Measurements from ENCODE around the gene GBGT1.
A peak's percentile ranks its signal among the peaks of the same experiment; 100 is the strongest.

GBGT1 gene

GRCh38 chr9:133124907-133125275 lies 38.8 kb downstream of the GBGT1 start:
- no peak for DNase-seq

DNA sequence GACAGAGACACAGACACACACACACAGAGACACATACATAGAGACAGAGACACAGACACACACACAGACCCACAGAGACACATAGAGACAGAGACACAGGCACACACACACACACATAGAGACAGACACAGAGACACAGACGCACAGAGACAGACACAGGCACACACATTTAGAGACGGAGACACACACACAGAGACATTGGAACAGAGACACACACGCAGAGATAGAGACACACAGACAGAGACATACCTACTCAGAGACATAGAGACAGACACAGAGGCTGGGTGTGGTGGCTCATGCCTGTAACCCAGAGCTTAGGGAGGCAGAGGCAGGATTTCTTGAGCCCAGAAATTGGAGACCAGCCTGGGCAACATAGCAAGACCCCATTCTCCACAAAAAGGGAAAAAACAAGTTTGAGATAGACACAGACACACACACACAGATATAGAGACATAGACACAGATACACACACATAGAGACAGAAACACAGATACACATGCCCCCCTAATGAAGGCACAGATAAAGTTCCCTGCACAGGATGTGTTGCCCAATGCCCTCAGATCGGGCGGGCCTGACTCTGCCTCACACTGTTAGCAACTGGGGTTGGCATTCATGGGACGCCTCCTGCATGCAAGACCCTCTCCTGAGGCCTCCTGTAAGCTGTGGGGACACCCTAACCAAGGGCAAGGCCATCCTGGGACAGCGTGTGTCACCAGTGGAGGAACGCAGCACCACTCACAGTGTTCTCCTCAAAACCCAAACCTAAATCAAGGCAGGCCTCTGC lies 39.4 kb downstream of the GBGT1 start:
- DNase-seq = no peak

DNA sequence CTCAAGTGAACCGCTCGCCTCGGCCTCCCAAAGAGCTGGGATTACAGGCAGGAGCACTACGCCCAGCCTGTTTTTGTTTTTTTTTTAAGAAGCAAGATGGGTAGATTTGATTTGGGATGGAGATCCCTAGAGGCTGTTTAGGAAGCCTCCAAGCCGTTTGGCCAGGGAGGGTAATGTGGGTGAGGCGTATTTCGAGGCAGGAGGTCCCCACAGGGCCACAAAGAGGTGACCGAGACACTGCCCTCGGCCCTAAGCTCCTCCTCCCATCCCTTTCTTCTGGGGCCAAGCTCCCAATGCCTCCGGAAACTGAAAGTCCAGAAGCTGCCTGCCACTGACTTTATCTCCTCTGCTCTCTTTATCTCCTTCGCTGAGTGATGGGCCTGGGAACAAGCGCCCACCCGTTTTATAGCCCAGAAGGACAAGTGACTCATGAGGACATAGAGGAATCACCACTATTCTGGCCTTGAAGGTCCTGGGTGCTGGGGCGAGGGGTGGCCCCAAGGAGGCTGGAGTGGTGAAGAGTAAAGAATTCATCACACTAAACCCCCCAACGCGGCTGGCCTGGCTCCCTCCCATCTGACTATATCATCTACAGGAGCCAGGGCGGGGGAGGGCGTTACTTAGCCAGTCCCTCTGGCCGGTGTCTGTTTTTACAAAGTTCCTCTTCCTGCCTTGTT lies 40.6 kb downstream of the GBGT1 start:
- DNase-seq = no peak

GRCh38 chr9:133122605-133122934 lies 41.1 kb downstream of the GBGT1 start:
- no peak for DNase-seq

GRCh38 chr9:133121915-133122550 lies 41.7 kb downstream of the GBGT1 start:
- DNase-seq = no peak

GRCh38 chr9:133121198-133121914 lies 42.4 kb downstream of the GBGT1 start, which contains the start of gene RALGDS:
Gene RALGDS, minus strand, starts transcription at chr9:133121240. Its CDS starts 86 bp downstream, at chr9:133121154.
- peak; percentile 78 for DNase-seq

DNA sequence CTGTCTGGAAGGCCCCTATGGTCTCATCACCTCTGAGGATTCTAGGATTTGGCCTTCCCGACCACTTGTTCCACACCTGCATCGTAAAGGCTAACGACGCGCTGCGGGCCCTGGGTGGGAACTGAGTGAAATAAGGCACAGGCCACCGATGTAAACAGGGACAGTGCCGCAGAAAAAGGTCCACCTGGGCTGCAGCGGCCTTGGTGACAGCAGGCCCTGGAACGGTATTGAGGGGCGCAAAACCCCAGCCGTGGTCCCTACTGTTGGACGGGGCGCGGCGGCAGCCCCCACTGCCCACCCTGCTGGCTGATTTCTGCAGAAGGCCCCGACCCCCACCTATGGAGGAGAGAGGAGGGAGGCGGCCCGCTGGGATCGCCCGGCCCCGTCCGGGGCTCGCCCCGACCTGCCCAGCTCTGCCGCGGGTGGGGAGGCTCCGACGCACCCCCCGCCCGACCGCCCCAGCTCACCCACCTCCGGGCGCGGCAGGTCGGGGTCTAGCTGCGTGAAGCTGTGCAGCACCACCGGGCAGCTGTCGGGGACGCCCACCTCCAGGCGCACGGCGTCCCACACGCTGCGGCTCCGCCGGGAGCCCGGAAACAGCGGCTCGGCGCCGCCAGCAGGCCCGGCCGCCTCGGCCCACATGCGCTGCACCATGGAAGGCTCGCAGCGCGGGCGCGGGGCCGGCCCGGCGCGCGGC lies 43.1 kb downstream of the GBGT1 start:
- no peak for DNase-seq

GRCh38 chr9:133119846-133120500 lies 43.7 kb downstream of the GBGT1 start:
- DNase-seq = no peak

- DNase-seq = no peak
Observed at GRCh38 chr9:133119103-133119845, 44.4 kb downstream of the GBGT1 start.

- DNase-seq = no peak
Observed at GRCh38 chr9:133118568-133118967, 45.1 kb downstream of the GBGT1 start.

GRCh38 chr9:133118179-133118520 lies 45.6 kb downstream of the GBGT1 start:
- no peak for DNase-seq

DNA sequence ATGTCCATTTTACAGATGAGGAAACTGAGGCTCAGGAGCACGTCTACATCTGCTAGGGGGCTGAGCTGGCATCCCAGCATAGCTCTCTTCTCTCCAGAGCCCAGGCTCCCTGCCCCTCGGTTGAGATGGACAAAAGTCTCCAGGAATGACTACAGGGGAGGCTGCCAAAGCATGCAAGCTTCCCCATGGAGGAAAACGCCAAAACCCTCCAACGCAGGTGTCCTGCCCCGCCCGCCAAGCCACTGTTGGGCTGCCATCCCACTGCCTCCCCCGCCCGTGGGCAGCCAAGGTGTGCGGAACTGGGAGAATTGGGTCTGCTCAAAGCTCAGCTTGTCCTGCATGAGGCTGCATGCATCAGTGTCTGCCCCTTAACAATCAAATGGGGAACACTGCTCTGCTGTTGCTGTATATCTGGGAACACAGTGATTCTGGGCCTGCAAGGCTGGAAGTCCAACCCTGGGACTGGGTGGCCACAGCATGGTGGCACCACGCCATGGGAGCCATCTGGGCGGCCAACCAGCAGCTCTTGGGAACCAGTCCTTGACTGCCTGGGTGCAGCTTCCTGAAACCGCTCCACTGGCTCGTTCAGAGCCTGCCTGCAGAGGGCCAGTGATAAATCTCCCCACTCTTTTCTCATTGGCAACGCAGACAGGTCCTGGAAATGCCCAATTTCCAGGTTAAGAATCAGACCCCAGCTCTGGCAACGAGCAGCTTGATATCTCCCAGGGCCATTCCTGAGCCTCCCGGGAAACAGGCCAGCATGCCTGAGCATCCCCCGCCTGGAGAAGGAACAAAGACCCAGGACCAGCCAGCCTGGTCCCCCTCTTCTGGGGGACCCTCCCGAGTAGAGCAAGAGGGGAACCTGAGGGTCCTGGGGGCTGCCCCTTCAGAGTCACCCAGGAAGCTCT lies 46.2 kb downstream of the GBGT1 start:
- DNase-seq = no peak

DNA sequence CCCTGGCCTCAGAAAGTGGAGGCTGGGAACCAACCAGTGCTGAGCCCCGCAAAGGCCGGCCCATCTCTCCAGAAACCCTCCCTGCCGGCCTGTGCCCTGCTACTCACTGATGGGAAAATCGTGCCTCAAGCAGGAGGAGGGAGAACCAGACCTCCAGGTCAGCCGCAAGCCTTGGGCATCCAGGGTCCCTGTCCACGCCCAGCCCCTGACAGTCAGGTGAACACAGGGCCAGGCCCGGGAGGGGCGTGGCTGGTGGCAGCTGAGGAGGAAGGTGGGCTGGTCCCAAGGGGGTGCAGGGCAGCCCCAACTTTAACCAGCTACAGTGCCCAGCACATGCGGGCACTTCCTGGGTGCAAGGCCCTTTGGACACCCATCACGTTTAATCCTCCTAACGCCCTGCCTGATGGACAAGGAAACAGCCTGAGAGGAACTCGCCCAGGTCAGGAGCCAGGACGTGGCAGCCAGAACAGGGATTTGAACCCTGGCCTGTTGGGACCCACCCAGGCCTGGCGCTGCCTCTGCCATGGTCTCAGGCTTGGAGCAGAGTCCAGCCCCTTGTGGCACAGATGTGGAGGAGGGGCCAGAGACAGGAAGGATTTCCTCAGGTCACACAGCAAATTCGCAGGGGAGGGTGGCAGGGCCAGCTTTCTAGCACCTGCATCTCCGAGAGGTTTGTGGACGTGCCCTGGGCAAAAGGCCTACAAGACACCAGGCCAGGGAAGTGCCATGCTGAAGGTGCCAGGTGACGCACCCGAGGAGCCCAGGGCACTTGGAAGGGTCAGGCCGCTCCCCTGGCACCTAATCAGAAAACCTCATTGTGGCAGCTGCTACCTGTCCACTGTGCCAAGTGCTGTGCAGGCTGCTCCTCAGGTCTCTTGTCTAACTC lies 47.1 kb downstream of the GBGT1 start:
- DNase-seq = no peak

- DNase-seq = no peak
Observed at GRCh38 chr9:133115604-133116345, 47.9 kb downstream of the GBGT1 start.

DNA sequence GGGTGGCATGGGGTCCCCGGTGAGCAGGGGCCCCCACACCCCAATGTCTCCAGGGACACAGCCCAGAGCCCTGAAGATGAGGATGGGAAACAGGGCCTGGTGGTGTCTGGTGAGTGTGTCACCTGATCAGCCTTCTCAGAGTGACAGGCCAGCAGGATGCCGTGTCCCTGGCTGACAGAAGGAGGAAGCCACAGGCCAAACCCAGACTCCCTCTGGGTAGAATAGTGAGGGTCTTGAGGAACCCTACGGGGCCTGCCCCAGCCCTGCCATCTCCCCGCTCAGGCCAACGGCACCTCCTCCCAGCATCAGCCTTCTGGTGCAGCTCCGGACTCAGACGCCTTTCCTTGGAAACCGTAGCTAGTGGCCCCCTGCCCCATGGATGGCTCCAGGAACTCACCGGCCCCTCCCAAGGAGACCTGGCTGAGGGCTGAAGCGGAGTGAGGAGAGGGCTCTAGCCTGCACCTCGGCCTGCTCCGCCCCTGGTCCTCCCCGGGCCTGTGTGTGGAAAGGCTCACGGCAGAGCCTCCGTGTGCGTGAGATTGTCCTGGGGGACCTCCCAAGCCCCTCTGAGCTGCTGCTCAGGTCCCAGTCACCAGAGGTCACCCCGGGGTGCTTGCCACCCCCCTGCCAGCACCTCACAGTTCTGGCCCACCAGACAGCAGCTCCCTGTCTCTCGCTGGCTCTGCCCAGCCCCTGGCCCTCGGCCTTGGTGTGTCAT lies 48.7 kb downstream of the GBGT1 start:
- DNase-seq = no peak

DNA sequence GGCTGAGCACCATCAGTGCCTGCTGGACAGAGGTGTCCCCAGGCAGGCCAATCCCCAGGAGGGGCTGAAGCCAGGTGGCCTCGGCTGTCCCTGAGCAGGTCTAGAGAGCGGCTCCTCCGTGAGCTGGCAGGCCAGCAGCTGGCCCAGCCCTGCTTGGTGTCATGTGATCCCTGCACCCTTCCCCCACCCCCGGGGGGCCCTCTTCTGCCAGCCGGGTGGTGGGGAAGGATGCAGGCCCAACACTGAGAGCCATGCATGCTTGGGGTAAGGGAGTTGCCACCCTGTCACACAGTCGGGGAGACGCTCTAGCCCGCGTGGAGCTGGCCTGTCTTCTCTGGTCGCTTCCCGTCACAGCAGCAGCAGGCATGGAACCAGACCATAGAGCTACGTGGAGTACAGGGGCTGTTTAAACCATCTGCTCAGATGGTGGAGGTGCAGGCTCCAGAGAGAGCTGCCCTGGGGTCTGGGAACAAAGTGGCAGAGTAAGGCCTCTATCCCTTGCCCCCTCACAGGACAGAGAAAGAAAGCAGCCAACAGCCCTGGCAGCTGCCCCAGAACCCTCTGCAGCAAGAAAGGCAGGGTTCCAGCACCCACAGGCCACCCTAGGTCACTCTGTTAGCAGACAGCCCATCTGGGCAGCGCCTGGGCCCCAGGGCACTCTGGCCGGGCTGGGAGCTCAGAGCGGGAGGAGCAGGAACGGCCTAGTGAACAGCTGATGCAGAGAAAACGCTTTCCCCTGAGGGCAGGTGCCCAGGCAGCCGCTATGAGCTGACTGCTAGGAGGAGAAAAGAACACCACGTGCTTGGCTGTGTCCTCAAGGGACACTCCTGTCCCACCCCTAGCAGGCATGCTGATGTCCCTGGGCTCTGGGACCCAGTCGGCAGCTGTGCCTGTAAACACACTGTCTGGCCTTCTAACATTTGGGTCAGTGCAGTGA lies 49.5 kb downstream of the GBGT1 start:
- no peak for DNase-seq

All from NCI-H2107 (cell line).